GM19372 (cell line): ENCODE results near the gene BABAM2.
"Not testable (repeated sequence)": the region's sequence is repeated elsewhere in the genome, so short reads cannot be mapped to it uniquely, and the experiment has no call there.

Experiments
- ATAC-seq: cut with Tn5 transposase; IDR thresholded peaks from one replicate; pipeline ENCODE4 v1.9.1; 2021; ENCODE audit warnings: mild to moderate bottlenecking, low read depth, moderate library complexity; ENCODE audit not compliant: unreplicated experiment

Gene BABAM2

GRCh38 chr2:27968045-27968444, 77.5 kb downstream of the BABAM2 start:
- not testable (repeated sequence) for ATAC-seq

GRCh38 chr2:27968957-27969356, 78.4 kb downstream of the BABAM2 start:
- ATAC-seq: not testable (repeated sequence)

GRCh38 chr2:27972311-27972710, 81.8 kb downstream of the BABAM2 start:
- ATAC-seq: no peak

- ATAC-seq: no peak
Measured at GRCh38 chr2:27973592-27973991, 83.1 kb downstream of the BABAM2 start.

- no peak for ATAC-seq
Measured at GRCh38 chr2:27976308-27976707, 85.8 kb downstream of the BABAM2 start.

- ATAC-seq: no peak
Measured at GRCh38 chr2:27977731-27978312, 87.3 kb downstream of the BABAM2 start.

- not testable (repeated sequence) for ATAC-seq
Measured at GRCh38 chr2:27978761-27979160, 88.2 kb downstream of the BABAM2 start.

- no peak for ATAC-seq
Measured at GRCh38 chr2:27980242-27980641, 89.7 kb downstream of the BABAM2 start.

- no peak for ATAC-seq
Measured at GRCh38 chr2:27984153-27984552, 93.6 kb downstream of the BABAM2 start.

- no peak for ATAC-seq
Measured at GRCh38 chr2:27988306-27988705, 97.8 kb downstream of the BABAM2 start.

GRCh38 chr2:27988718-27989117, 98.2 kb downstream of the BABAM2 start:
- ATAC-seq: no peak

- ATAC-seq: no peak
Measured at GRCh38 chr2:27989149-27989548, 98.6 kb downstream of the BABAM2 start.

GRCh38 chr2:27990030-27990590, 99.6 kb downstream of the BABAM2 start:
- no peak for ATAC-seq

- no peak for ATAC-seq
Measured at GRCh38 chr2:27991146-27991545, 100.6 kb downstream of the BABAM2 start.

GRCh38 chr2:27992787-27993401, 102.4 kb downstream of the BABAM2 start:
- ATAC-seq: no peak

- ATAC-seq: no peak
Measured at GRCh38 chr2:27993402-27993787, 102.9 kb downstream of the BABAM2 start.

GRCh38 chr2:27993950-27994728, 103.6 kb downstream of the BABAM2 start:
- no peak for ATAC-seq

GRCh38 chr2:27996156-27996922, 105.8 kb downstream of the BABAM2 start:
- ATAC-seq: no peak

GRCh38 chr2:28000287-28000686, 109.8 kb downstream of the BABAM2 start:
- no peak for ATAC-seq

- no peak for ATAC-seq
Measured at GRCh38 chr2:28002181-28002580, 111.7 kb downstream of the BABAM2 start.

- no peak for ATAC-seq
Measured at GRCh38 chr2:28004086-28004485, 113.6 kb downstream of the BABAM2 start.
